ENCODE measurements around the gene SLC27A4. TPM values are rescaled to one million over a fixed set of nuclear protein-coding genes. Genes with fewer than 3 reads are reported as not detected.
"Not testable (repeated sequence)": the region's sequence is repeated elsewhere in the genome, so short reads cannot be mapped to it uniquely, and the experiment has no call there.

Gene SLC27A4
- total and polyA plus RNA-seq, 10 donors: 8.4 to 15.5 (median 11.6) TPM

GRCh38 chr9:128335161-128335560 is 5.2 kb upstream of the SLC27A4 start:
- peaks cover 0 to 8% (median 6%) of the 10 kb centered on the region in 6 donors for H3K4me1 ChIP-seq
- H3K27me3 ChIP-seq (replicated peaks in 1 of 7): no peaks in the 10 kb centered on the region
- peaks cover 0 to 38% (median 11%) of the 10 kb centered on the region in 6 donors for H3K36me3 ChIP-seq
- 83 to 96% (median 91%) methylated on average over 7 of the region's 7 CpGs for WGBS, 5 donors
- no peak for DNase-seq
- no peak overlapping the region for H3K27ac ChIP-seq
- no peak overlapping the region for H3K4me3 ChIP-seq
- H3K9me3 ChIP-seq: no peaks in the 10 kb centered on the region
- TF ChIP-seq POLR2AphosphoS5 (IDR thresholded peaks at IDR 0.05): no peak
- no peak for TF ChIP-seq POLR2A (IDR thresholded peaks at IDR 0.05)
- no peak for TF ChIP-seq CTCF (IDR thresholded peaks at IDR 0.05 in 8 of 11, conservative IDR thresholded peaks at IDR 0.05 in 3 of 11)
- intact Hi-C loops (cut with DNase I; ENCODE audit: low total_unique reads): no loop called here

- H3K27me3 ChIP-seq (replicated peaks in 1 of 7): no peaks in the 10 kb centered on the region
- H3K36me3 ChIP-seq: peaks cover 0 to 38% (median 11%) of the 10 kb centered on the region in 6 donors
- no peak overlapping the region for H3K4me3 ChIP-seq
- no peak overlapping the region for H3K27ac ChIP-seq
- no peaks in the 10 kb centered on the region for H3K9me3 ChIP-seq
- WGBS, 5 donors: 89 to 94% (median 91%) methylated on average over 2 of the region's 2 CpGs
- peaks cover 0 to 12% (median 10%) of the 10 kb centered on the region in 6 donors for H3K4me1 ChIP-seq
- intact Hi-C loops (cut with DNase I; ENCODE audit: low total_unique reads): no loop called here
- no peak for TF ChIP-seq POLR2AphosphoS5 (IDR thresholded peaks at IDR 0.05)
- TF ChIP-seq CTCF (IDR thresholded peaks at IDR 0.05 in 8 of 11, conservative IDR thresholded peaks at IDR 0.05 in 3 of 11): no peak
- TF ChIP-seq POLR2A (IDR thresholded peaks at IDR 0.05): no peak
- DNase-seq: no peak
Measured at GRCh38 chr9:128335914-128336313, 4.4 kb upstream of the SLC27A4 start.

GRCh38 chr9:128337936-128338335 is 2.4 kb upstream of the SLC27A4 start:
- WGBS, 5 donors: 90 to 96% (median 91%) methylated on average over 7 of the region's 7 CpGs
- intact Hi-C loops (cut with DNase I; ENCODE audit: low total_unique reads): no loop called here
- no peak for DNase-seq

GRCh38 chr9:128338852-128339614 is 1.3 kb upstream of the SLC27A4 start:
- intact Hi-C loops (cut with DNase I; ENCODE audit: low total_unique reads); H3K4me3 ChIP-seq; H3K27ac ChIP-seq; H3K9me3 ChIP-seq; DNase-seq; H3K27me3 ChIP-seq (replicated peaks in 1 of 7): not testable (repeated sequence)
- H3K4me1 ChIP-seq: peaks cover 7 to 26% (median 19%) of the 10 kb centered on the region in 6 donors
- WGBS, 5 donors: 87 to 95% (median 90%) methylated on average over 15 of the region's 15 CpGs
- H3K36me3 ChIP-seq: peaks cover 0 to 28% (median 9%) of the 10 kb centered on the region in 6 donors

More at GRCh38 chr9:128337936-128338335, 2.4 kb upstream of the SLC27A4 start:
- Histone ChIP-seq H3K4me1 (peaks cover 7 to 26% (median 19%) of the 10 kb centered on the region in 6 donors), H3K9me3 (no peaks in the 10 kb centered on the region), H3K27ac (no peak overlapping the region), H3K4me3 (no peak overlapping the region), H3K27me3 (replicated peaks in 1 of 7) (no peaks in the 10 kb centered on the region), H3K36me3 (peaks cover 0 to 28% (median 8%) of the 10 kb centered on the region in 6 donors)
- no peak for TF ChIP-seq POLR2AphosphoS5 (IDR thresholded peaks at IDR 0.05)
- TF ChIP-seq CTCF (IDR thresholded peaks at IDR 0.05 in 8 of 11, conservative IDR thresholded peaks at IDR 0.05 in 3 of 11): no peak
- TF ChIP-seq POLR2A (IDR thresholded peaks at IDR 0.05): no peak

Data from spleen (tissue), 11 donors.